ENCODE results near the gene SEC16A. TPM values are rescaled to one million over a fixed set of nuclear protein-coding genes. Genes with fewer than 3 reads are reported as not detected.

The SEC16A gene
- total and polyA plus RNA-seq, 7 experiments from 2014 or later, result 25.4 to 88.5 (median 83.0) TPM

DNA sequence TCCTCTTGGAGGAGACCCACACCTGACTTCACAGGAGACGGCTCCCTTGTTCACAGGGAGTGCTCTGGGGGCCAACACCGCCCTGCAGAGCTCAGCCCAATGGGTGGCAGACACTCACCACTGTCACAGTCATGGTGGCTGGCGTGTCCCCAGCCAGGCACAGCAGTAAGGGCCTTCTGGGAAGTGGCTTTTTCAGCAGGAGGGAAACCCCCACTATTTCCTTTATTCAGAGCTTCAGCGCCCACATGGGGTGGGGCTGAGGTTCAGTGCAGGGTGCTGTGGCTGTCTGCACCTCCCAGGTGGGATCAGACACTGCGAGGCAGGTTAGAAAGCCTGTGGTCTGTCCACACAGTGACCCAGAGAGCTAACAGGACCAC lies 79.3 kb downstream of the SEC16A start:
- Histone ChIP-seq H3K9me3 (ENCODE audit: control insufficient read depth in 2 of 3, low read length in 3 of 3) (no peaks in the 10 kb centered on the region), H3K4me3 (ENCODE audit: low read length) (peak overlapping the region; percentile 20), H3K27ac (ENCODE audit: low read depth, low read length) (peak overlapping the region; percentile 68), H3K27me3 (ENCODE audit: control insufficient read depth in 2 of 2, insufficient read depth in 2 of 2, low read length in 2 of 2) (no peaks in the 10 kb centered on the region), H3K36me3 (ENCODE audit: control insufficient read depth in 2 of 3, insufficient read depth in 3 of 3, low read length in 3 of 3) (peaks cover 0 to 41% (median 4%) of the 10 kb centered on the region in 3 experiments), H3K4me1 (ENCODE audit: control insufficient read depth in 2 of 2, insufficient read depth in 2 of 2, low read length in 2 of 2) (peaks cover 38 to 41% of the 10 kb centered on the region in 2 donors)
- DNase-seq (peak in 7 of 9 donors; percentile 15 to 76 (median 59)), ATAC-seq (peak; percentile 85)
- peak overlapping the region in 9 of 10 donors; percentile 43 to 76 (median 67) for H3K4me3 Mint-ChIP-seq
- ChIA-PET POLR2A (interaction anchor here (0.7 to 1.5 kb wide), 4 partner anchors 11 to 79 kb away, joined by 3 to 8 read pairs (median 3); partner anchors contain the start of gene DNLZ), CTCF (no interaction called here)
- no peaks in the 10 kb centered on the region for H3K9me3 Mint-ChIP-seq
- peaks cover 40 to 67% (median 52%) of the 10 kb centered on the region in 7 donors for H3K4me1 Mint-ChIP-seq
- H3K36me3 Mint-ChIP-seq, result peaks cover 0 to 38% (median 4%) of the 10 kb centered on the region in 5 donors
- H3K27me3 Mint-ChIP-seq, result no peaks in the 10 kb centered on the region
- peak overlapping the region in 8 of 9 donors; percentile 48 to 87 (median 80) for H3K27ac Mint-ChIP-seq
- intact Hi-C loops (cut with micrococcal nuclease), result loop anchor here (2.0 to 10.0 kb wide), 6 partner anchors 35 to 496 kb away; partner anchors contain the start of genes CAMSAP1 (in 1 of the 2), INPP5E (in 1 of the 2), NOTCH1 (in 1 of the 2) and SEC16A (in 1 of the 2)

DNA sequence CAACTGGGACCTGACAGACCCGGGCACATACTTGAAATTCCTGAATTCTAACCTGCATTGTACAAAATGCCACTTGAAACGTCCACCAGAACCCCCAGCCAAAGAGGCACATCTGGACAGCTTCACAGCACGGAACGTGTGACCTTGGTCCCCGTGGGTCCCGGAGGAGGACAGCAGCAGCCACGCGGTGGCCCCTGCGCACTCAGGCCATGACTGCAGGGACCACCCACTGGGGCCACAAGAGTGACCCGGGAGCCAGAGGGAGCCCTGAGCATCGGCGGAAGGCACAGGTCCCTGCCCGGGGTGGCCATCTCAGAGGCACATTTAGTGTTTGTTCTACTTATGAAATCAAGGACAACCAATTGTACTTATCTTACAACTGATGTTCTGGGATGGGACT lies 80.8 kb downstream of the SEC16A start:
- no peak overlapping the region for H3K4me3 ChIP-seq (ENCODE audit: low read length)
- ATAC-seq, result no peak
- peaks cover 0 to 42% (median 4%) of the 10 kb centered on the region in 3 experiments for H3K36me3 ChIP-seq (ENCODE audit: control insufficient read depth in 2 of 3, insufficient read depth in 3 of 3, low read length in 3 of 3)
- peaks cover 36 to 66% (median 51%) of the 10 kb centered on the region in 7 donors for H3K4me1 Mint-ChIP-seq
- POLR2A ChIA-PET, result no interaction called here
- H3K9me3 ChIP-seq (ENCODE audit: control insufficient read depth in 2 of 3, low read length in 3 of 3), result no peaks in the 10 kb centered on the region
- no peaks in the 10 kb centered on the region for H3K27me3 Mint-ChIP-seq
- H3K4me3 Mint-ChIP-seq, result peak overlapping the region in 5 of 10 donors; percentile 13 to 37 (median 27)
- intact Hi-C loops (cut with micrococcal nuclease), result loop anchor here (2.0 to 10.0 kb wide), 6 partner anchors 37 to 495 kb away; partner anchors contain the start of genes CAMSAP1 (in 1 of the 2), INPP5E (in 1 of the 2), NOTCH1 (in 1 of the 2) and SEC16A (in 1 of the 2)
- peak overlapping the region in 4 of 9 donors; percentile 48 to 79 (median 61) for H3K27ac Mint-ChIP-seq
- H3K9me3 Mint-ChIP-seq, result no peaks in the 10 kb centered on the region
- peak overlapping the region; percentile 68 for H3K27ac ChIP-seq (ENCODE audit: low read depth, low read length)
- H3K36me3 Mint-ChIP-seq, result peaks cover 0 to 29% (median 3%) of the 10 kb centered on the region in 5 donors
- no peaks in the 10 kb centered on the region for H3K27me3 ChIP-seq (ENCODE audit: control insufficient read depth in 2 of 2, insufficient read depth in 2 of 2, low read length in 2 of 2)
- H3K4me1 ChIP-seq (ENCODE audit: control insufficient read depth in 2 of 2, insufficient read depth in 2 of 2, low read length in 2 of 2), result peaks cover 40 to 41% of the 10 kb centered on the region in 2 donors
- CTCF ChIA-PET, result interaction anchor here (1.2 to 2.5 kb wide), 3 partner anchors 7 to 38 kb away, joined by 3 to 12 read pairs (median 8); partner anchors contain the start of genes ENTR1 and PMPCA
- DNase-seq, result no peak

DNA sequence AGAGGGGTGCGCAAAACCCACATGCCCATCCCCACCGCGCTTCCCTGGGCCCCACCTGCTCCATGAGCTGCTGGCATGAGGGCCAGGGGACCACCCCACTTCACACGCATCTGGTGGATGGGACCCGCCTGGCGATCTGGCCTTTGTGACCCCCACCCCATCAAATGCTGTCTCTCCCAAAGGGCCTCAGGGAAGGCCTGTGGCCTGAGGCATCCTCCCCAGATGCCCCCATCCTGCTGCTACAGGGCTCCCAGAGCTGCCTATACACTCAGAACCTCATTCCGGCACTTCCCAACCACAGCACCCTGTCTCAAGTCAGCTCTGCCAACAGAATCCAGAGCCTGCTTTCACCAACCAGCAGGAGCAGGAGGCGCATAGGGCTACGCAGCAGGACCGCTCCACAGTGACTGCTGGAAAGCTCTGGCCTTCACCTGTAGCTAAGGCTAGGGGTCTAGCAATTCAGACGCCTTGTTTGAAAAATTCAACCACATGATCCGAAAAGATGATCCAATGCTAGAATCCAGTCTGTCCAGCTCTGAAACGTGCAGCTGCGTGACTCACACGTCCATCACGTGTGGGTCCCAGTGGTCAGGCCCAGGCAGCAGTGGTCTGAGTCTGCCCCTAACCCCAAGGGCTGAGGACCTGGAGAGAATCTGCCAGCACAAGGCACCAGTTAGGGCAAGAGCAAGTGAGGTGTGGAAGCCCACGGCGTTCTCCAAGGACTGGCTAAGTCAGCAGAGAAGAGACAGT lies 81.5 kb downstream of the SEC16A start:
- peaks cover 40 to 41% of the 10 kb centered on the region in 2 donors for H3K4me1 ChIP-seq (ENCODE audit: control insufficient read depth in 2 of 2, insufficient read depth in 2 of 2, low read length in 2 of 2)
- no peak for DNase-seq
- no peak overlapping the region for H3K4me3 ChIP-seq (ENCODE audit: low read length)
- ATAC-seq, result no peak
- Mint-ChIP-seq H3K4me3 (peak overlapping the region in 6 of 10 donors; percentile 14 to 86 (median 42)), H3K36me3 (peaks cover 0 to 26% (median 0%) of the 10 kb centered on the region in 5 donors), H3K9me3 (no peaks in the 10 kb centered on the region), H3K27ac (peak overlapping the region in 6 of 9 donors; percentile 16 to 68 (median 34)), H3K27me3 (no peaks in the 10 kb centered on the region), H3K4me1 (peaks cover 35 to 68% (median 51%) of the 10 kb centered on the region in 7 donors)
- H3K27me3 ChIP-seq (ENCODE audit: control insufficient read depth in 2 of 2, insufficient read depth in 2 of 2, low read length in 2 of 2), result no peaks in the 10 kb centered on the region
- ChIA-PET POLR2A (interaction anchor here (2.3 kb wide), 1 partner anchor 8 kb away, joined by 14 read pairs; the partner anchor contains the start of genes ENTR1 and PMPCA), CTCF (interaction anchor here (0.8 to 2.5 kb wide), 5 partner anchors 8 to 90 kb away, joined by 3 to 12 read pairs (median 5); partner anchors contain the start of genes ENTR1 and PMPCA)
- no peak overlapping the region for H3K27ac ChIP-seq (ENCODE audit: low read depth, low read length)
- H3K36me3 ChIP-seq (ENCODE audit: control insufficient read depth in 2 of 3, insufficient read depth in 3 of 3, low read length in 3 of 3), result peaks cover 4 to 45% (median 6%) of the 10 kb centered on the region in 3 experiments
- H3K9me3 ChIP-seq (ENCODE audit: control insufficient read depth in 2 of 3, low read length in 3 of 3), result no peaks in the 10 kb centered on the region
- intact Hi-C loops (cut with micrococcal nuclease), result loop anchor here (2.0 to 10.0 kb wide), 6 partner anchors 133 to 494 kb away; partner anchors contain the start of genes CAMSAP1 (in 1 of the 2), NOTCH1 (in 1 of the 2) and QSOX2 (in 1 of the 2)

DNA sequence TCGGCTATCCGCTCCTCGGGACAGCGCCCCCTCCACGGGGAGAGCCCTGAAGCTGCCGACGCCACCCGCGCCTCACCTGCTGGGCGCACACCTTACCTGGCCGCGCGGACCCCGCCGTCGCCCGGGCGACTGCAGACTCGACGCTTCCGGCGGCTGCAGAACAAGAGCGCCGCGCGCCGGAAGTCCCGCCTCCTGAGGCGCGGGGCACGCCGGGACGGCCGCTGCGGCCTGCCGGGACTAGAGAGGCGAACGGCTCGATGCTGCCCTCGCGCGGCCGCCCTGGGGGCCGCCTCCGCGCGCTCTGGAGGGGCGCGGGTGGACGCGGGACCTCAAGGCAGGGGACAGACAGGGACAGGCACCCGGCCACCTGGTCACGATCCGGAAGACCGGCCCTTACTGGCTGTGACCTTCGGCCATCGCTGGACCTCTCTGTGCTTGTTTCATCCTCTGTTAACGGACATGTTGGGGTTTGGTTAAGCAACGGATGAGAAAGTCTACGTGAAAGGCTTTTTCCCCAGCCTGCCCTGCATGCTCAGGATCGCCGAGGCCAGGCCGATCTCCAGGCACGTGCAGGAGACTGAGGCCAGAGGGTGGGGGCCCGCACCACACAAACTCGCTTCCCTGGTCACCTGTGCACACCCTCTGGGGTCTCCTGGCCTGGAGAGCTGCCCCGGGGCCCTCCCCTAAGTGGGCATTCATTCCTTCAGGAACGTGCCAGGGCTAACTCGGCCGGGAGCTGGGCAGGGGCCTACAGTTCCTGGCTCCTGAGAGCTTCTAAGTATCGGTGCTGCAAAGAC lies 82.6 kb downstream of the SEC16A start, which contains the start of gene SNAPC4:
Gene SNAPC4 (minus strand): TSS at position 133 of the 797 bp plus-strand sequence. CDS start 1,742 bp downstream, outside the sequence.
- Mint-ChIP-seq H3K36me3 (peaks cover 0 to 20% (median 0%) of the 10 kb centered on the region in 5 donors), H3K4me3 (peak within 1 kb of the TSS; percentile 83 to 90 (median 86)), H3K4me1 (peaks cover 30 to 61% (median 45%) of the 10 kb centered on the region in 7 donors), H3K9me3 (no peaks in the 10 kb centered on the region), H3K27me3 (no peaks in the 10 kb centered on the region), H3K27ac (peak within 1 kb of the TSS in 8 of 9 donors; percentile 26 to 78 (median 76))
- peaks cover 33 to 38% of the 10 kb centered on the region in 2 donors for H3K4me1 ChIP-seq (ENCODE audit: control insufficient read depth in 2 of 2, insufficient read depth in 2 of 2, low read length in 2 of 2)
- ChIA-PET POLR2A (interaction anchor here (2.3 kb wide), 1 partner anchor 9 kb away, joined by 14 read pairs; the partner anchor contains the start of genes ENTR1 and PMPCA), CTCF (interaction anchor here (0.5 to 2.5 kb wide), 6 partner anchors 9 to 89 kb away, joined by 3 to 12 read pairs (median 6); partner anchors contain the start of genes ENTR1 and PMPCA)
- DNase-seq (peak; percentile 77 to 93 (median 87)), ATAC-seq (peak; percentile 91)
- peaks cover 0 to 49% (median 14%) of the 10 kb centered on the region in 3 experiments for H3K36me3 ChIP-seq (ENCODE audit: control insufficient read depth in 2 of 3, insufficient read depth in 3 of 3, low read length in 3 of 3)
- no peaks in the 10 kb centered on the region for H3K9me3 ChIP-seq (ENCODE audit: control insufficient read depth in 2 of 3, low read length in 3 of 3)
- H3K4me3 ChIP-seq (ENCODE audit: low read length), result peak within 1 kb of the TSS; percentile 62
- intact Hi-C loops (cut with micrococcal nuclease), result loop anchor here (1.0 to 10.0 kb wide), 13 partner anchors 10 to 493 kb away; partner anchors contain the start of genes DNLZ (in 2 of the 2), ENTR1 (in 2 of the 2), PMPCA (in 2 of the 2) and CAMSAP1 (in 1 of the 2)
- H3K27me3 ChIP-seq (ENCODE audit: control insufficient read depth in 2 of 2, insufficient read depth in 2 of 2, low read length in 2 of 2), result no peaks in the 10 kb centered on the region
- peak within 1 kb of the TSS; percentile 62 for H3K27ac ChIP-seq (ENCODE audit: low read depth, low read length)

DNA sequence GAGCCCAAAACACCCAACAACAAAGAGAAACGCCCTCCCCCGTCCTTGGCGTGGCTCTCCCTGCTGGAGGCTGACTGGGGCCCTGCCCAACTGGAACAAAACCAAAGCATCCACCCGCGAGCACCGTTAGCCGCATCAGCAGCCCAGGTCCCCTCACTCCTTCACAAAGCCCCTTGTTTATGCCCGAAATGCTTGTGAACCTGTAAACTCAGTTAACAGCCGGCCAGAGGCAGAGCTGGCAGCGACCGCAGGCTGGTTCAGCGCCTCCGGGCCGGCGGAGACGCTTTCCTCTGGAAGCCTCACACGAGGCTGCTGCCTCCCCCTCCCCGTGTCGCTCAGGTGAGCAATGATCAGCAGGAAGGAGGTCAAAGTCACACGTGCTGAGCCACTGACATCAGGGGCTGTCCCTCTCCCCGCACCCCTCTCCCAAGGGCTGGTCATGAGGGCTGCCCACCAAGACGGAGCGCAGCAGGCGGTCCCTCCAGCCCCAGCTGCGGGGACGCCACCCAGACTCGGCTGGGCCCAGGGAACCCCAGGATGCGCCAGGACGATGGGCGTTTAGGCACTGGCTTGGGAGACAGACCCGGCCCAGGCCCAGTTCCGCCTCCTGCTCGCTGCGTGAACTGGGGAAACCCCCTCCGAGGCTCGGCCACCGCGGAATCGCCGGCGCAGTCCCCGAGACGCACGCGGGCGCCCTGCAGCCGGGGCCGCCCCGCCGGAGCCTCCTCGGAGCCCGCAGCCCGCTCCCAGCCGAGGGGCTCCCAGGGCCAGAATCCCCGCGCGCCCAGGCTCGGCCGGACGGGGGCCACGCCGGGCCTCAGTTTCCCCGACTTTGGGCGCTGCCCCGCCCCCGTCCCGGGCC lies 83.4 kb downstream of the SEC16A start:
- no peaks in the 10 kb centered on the region for H3K27me3 ChIP-seq (ENCODE audit: control insufficient read depth in 2 of 2, insufficient read depth in 2 of 2, low read length in 2 of 2)

More for the DNA sequence above, 83.4 kb downstream of the SEC16A start:
- Histone ChIP-seq H3K27ac (ENCODE audit: low read depth, low read length) (peak overlapping the region; percentile 60), H3K9me3 (ENCODE audit: control insufficient read depth in 2 of 3, low read length in 3 of 3) (no peaks in the 10 kb centered on the region), H3K4me1 (ENCODE audit: control insufficient read depth in 2 of 2, insufficient read depth in 2 of 2, low read length in 2 of 2) (peaks cover 25 to 30% of the 10 kb centered on the region in 2 donors), H3K4me3 (ENCODE audit: low read length) (peak overlapping the region; percentile 62), H3K36me3 (ENCODE audit: control insufficient read depth in 2 of 3, insufficient read depth in 3 of 3, low read length in 3 of 3) (peaks cover 0 to 52% (median 18%) of the 10 kb centered on the region in 3 experiments)
- Mint-ChIP-seq H3K27me3 (no peaks in the 10 kb centered on the region), H3K4me1 (peaks cover 23 to 52% (median 37%) of the 10 kb centered on the region in 7 donors), H3K4me3 (peak overlapping the region; percentile 83 to 90 (median 86)), H3K9me3 (no peaks in the 10 kb centered on the region), H3K27ac (peak overlapping the region in 7 of 9 donors; percentile 26 to 78 (median 77)), H3K36me3 (peaks cover 0 to 14% (median 0%) of the 10 kb centered on the region in 5 donors)
- POLR2A ChIA-PET, result interaction anchor here (0.6 to 2.3 kb wide), 4 partner anchors 10 to 440 kb away, joined by 3 to 14 read pairs (median 5); partner anchors contain the start of genes DNLZ, ENTR1 and PMPCA
- DNase-seq (peak in 4 of 9 donors; percentile 15 to 57 (median 26)), ATAC-seq (peak; percentile 24)
- intact Hi-C loops (cut with micrococcal nuclease), result loop anchor here (1.0 to 10.0 kb wide), 13 partner anchors 11 to 492 kb away; partner anchors contain the start of genes DNLZ (in 2 of the 2), ENTR1 (in 2 of the 2), PMPCA (in 2 of the 2) and CAMSAP1 (in 1 of the 2)
- CTCF ChIA-PET, result interaction anchor here (0.5 to 2.5 kb wide), 2 partner anchors 10 to 18 kb away, joined by 8 to 12 read pairs; partner anchors contain the start of genes ENTR1 and PMPCA

Measured in naive thymus-derived CD4-positive, alpha-beta T cell (primary cell).